A549 (cell line): Measurements from ENCODE around the gene RNPS1. TPM values are rescaled to one million over a fixed set of nuclear protein-coding genes. Genes with fewer than 3 reads are reported as not detected.

Experiments used
- ATAC-seq, 2 experiments: fragments of 200-7000 bp in 1 of 2; fragments of >200 bp in 1 of 2; cut with Nextera tagmentation in 1 of 2; cut with Tn5 transposase in 1 of 2; 3 replicates each; pipeline versions ENCODE4 v1.8.0 to v1.9.1; 2018 to 2020; ENCODE audit warnings: mild to moderate bottlenecking in 1 of 2, moderate library complexity in 1 of 2
- CTCF ChIA-PET: fragments of 300-600 bp; sonication (Branson Sonifier 250); formaldehyde crosslinking; extraction: SDS; loops from one replicate; lab custom pipeline; 2021; ENCODE audit warnings: antibody characterized with exemption, inconsistent platforms; lab: Yijun Ruan, JAX
- POLR2A ChIA-PET: fragments of 350-600 bp; formaldehyde crosslinking; extraction: SDS; loops from one replicate; lab custom pipeline; 2021; ENCODE audit warnings: antibody characterized with exemption, inconsistent platforms; lab: Yijun Ruan, JAX
- DNase-seq, 2 experiments: peaks; one replicate each; pipeline versions ENCODE4 v3.0.0 to v3.0.0-alpha.2; 2011 to 2016; ENCODE audit warnings: low read depth in 1 of 2, low spot score in 1 of 2
- FAIRE-seq: peaks from 2 replicates; lab custom pipeline; 2011; peaks lifted over from hg19 to GRCh38; lab: Jason Lieb, UNC
- H3K27ac ChIP-seq, 2 experiments: fragments of >200 bp; sonication (Bioruptor Twin); formaldehyde crosslinking; 3 replicates each; pipeline ENCODE4 v1.5.1; 2016 to 2017
- H3K4me1 ChIP-seq: fragments of >200 bp; sonication (Bioruptor Twin); formaldehyde crosslinking; 3 replicates; pipeline ENCODE4 v1.6.1; 2016
- H3K4me2 ChIP-seq: fragments of >200 bp; sonication (Bioruptor Twin); formaldehyde crosslinking; 3 replicates; pipeline ENCODE4 v1.6.1; 2016
- H3K4me3 ChIP-seq: fragments of >200 bp; sonication (Bioruptor Twin); formaldehyde crosslinking; 3 replicates; pipeline ENCODE4 v1.5.1; 2016
- H3K9me3 ChIP-seq: fragments of >200 bp; sonication (Bioruptor Twin); formaldehyde crosslinking; 3 replicates; pipeline ENCODE4 v1.6.1; 2016
- CBX2 ChIP-seq: fragments of 200-600 bp; sonication (generic); IDR thresholded peaks from 2 replicates; pipeline ENCODE4 v1.6.1; 2016; ENCODE audit warnings: low read depth, mild to moderate bottlenecking, borderline replicate concordance
- CEBPB ChIP-seq, 2 experiments: fragments of >200 bp in 1 of 2; sonication (Bioruptor Twin) in 1 of 2; formaldehyde crosslinking in 1 of 2; IDR thresholded peaks; 2 replicates each; pipeline ENCODE4 v1.6.1; 2012 to 2016
- EHF ChIP-seq: fragments of 250-450 bp; sonication (Bioruptor Pico); IDR thresholded peaks from 2 replicates; pipeline ENCODE4 v1.5.0; 2020; ENCODE audit warnings: mild to moderate bottlenecking
- EHMT2 ChIP-seq: fragments of 200-600 bp; sonication (generic); IDR thresholded peaks from 2 replicates; pipeline ENCODE4 v1.6.1; 2016; ENCODE audit warnings: antibody characterized with exemption, low read depth, mild to moderate bottlenecking, moderate library complexity
- EP300 ChIP-seq, 2 experiments: fragments of >200 bp; sonication (Bioruptor Twin); formaldehyde crosslinking; IDR thresholded peaks; 2 replicates in 1 of 2; 3 replicates in 1 of 2; pipeline ENCODE4 v1.6.1; 2016 to 2017
- ESRRA ChIP-seq: fragments of 150-350 bp; IDR thresholded peaks from 2 replicates; pipeline ENCODE4 v1.6.1; 2014; ENCODE audit warnings: mild to moderate bottlenecking, low read length, borderline replicate concordance
- FOSB ChIP-seq: fragments of 250-450 bp; sonication (Bioruptor Pico); IDR thresholded peaks from 2 replicates; pipeline ENCODE4 v1.5.0; 2020; ENCODE audit warnings: mild to moderate bottlenecking, moderate library complexity
- FOSL2 ChIP-seq, 2 experiments: fragments of 450-650 bp in 1 of 2; fragments of >200 bp in 1 of 2; sonication (Bioruptor Twin) in 1 of 2; formaldehyde crosslinking; IDR thresholded peaks; 2 replicates each; pipeline versions ENCODE4 v1.5.0 to v1.6.1; 2016 to 2020; ENCODE audit warnings: mild to moderate bottlenecking in 1 of 2, moderate library complexity in 1 of 2
- FOXS1 ChIP-seq: fragments of 250-450 bp; sonication (Bioruptor Pico); IDR thresholded peaks from 2 replicates; pipeline ENCODE4 v1.5.0; 2020; ENCODE audit warnings: mild to moderate bottlenecking, moderate library complexity
- HDAC2 ChIP-seq: fragments of 200-600 bp; sonication (generic); IDR thresholded peaks from 2 replicates; pipeline ENCODE4 v1.6.1; 2016
- HOXB13 ChIP-seq: fragments of 250-450 bp; sonication (Bioruptor Pico); IDR thresholded peaks from 2 replicates; pipeline ENCODE4 v1.5.0; 2020; ENCODE audit warnings: low read depth, mild to moderate bottlenecking, moderate library complexity
- HOXB5 ChIP-seq: fragments of 250-450 bp; sonication (Bioruptor Pico); IDR thresholded peaks from 2 replicates; pipeline ENCODE4 v1.5.0; 2020; ENCODE audit warnings: mild to moderate bottlenecking, moderate library complexity
- JUN ChIP-seq, 2 experiments: fragments of >200 bp; sonication (Bioruptor Twin); formaldehyde crosslinking; IDR thresholded peaks; 2 replicates in 1 of 2; 3 replicates in 1 of 2; pipeline ENCODE4 v1.6.1; 2016 to 2017
- KDM1A ChIP-seq: fragments of 200-600 bp; sonication (generic); IDR thresholded peaks from 2 replicates; pipeline ENCODE4 v1.6.1; 2016; ENCODE audit warnings: low read depth, mild to moderate bottlenecking
- MAFK ChIP-seq: fragments of 450-650 bp; IDR thresholded peaks from 2 replicates; pipeline ENCODE4 v1.6.1; 2014; ENCODE audit not compliant: partially characterized antibody
- MAZ ChIP-seq: fragments of 150-350 bp; IDR thresholded peaks from 2 replicates; pipeline ENCODE4 v1.6.1; 2014; ENCODE audit warnings: antibody characterized with exemption, low read depth, low read length, borderline replicate concordance
- NFE2L2 ChIP-seq: fragments of 150-350 bp; conservative IDR thresholded peaks from 2 replicates; pipeline ENCODE4 v1.6.1; 2014; ENCODE audit warnings: low read length
- NR3C1 ChIP-seq: fragments of >200 bp; sonication (Bioruptor Twin); formaldehyde crosslinking; IDR thresholded peaks from 3 replicates; pipeline ENCODE4 v1.6.1; 2017
- PHF8 ChIP-seq: fragments of 200-600 bp; sonication (generic); IDR thresholded peaks from 2 replicates; pipeline ENCODE4 v1.6.1; 2016; ENCODE audit warnings: low read depth, mild to moderate bottlenecking, antibody characterized with exemption, moderate library complexity, borderline replicate concordance
- POLR2A ChIP-seq: IDR thresholded peaks from 2 replicates; pipeline ENCODE4 v1.6.1; 2012; ENCODE audit warnings: mild to moderate bottlenecking, low read length
- RARB ChIP-seq: fragments of 250-450 bp; sonication (Bioruptor Pico); IDR thresholded peaks from 2 replicates; pipeline ENCODE4 v1.8.0; 2021; ENCODE audit warnings: mild to moderate bottlenecking, moderate library complexity
- RCOR1 ChIP-seq: fragments of 150-350 bp; IDR thresholded peaks from 2 replicates; pipeline ENCODE4 v1.6.1; 2014; ENCODE audit warnings: antibody characterized with exemption, low read length, low read depth
- REST ChIP-seq: fragments of 200-600 bp; sonication (generic); IDR thresholded peaks from 2 replicates; pipeline ENCODE4 v1.6.1; 2016; ENCODE audit warnings: antibody characterized with exemption, mild to moderate bottlenecking, moderate library complexity
- SREBF2 ChIP-seq: fragments of 450-650 bp; IDR thresholded peaks from 2 replicates; pipeline ENCODE4 v1.6.1; 2014; ENCODE audit warnings: mild to moderate bottlenecking, moderate library complexity
- TP53 ChIP-seq: fragments of 250-450 bp; sonication (Bioruptor Pico); IDR thresholded peaks from 2 replicates; pipeline ENCODE4 v1.5.0; 2021; ENCODE audit warnings: mild to moderate bottlenecking, moderate library complexity
- USF2 ChIP-seq: fragments of 450-650 bp; IDR thresholded peaks from 2 replicates; pipeline ENCODE4 v1.6.1; 2014; ENCODE audit warnings: antibody characterized with exemption
- ZC3H11A ChIP-seq: fragments of 450-650 bp; IDR thresholded peaks from 2 replicates; pipeline ENCODE4 v1.6.1; 2014; ENCODE audit warnings: antibody characterized with exemption, mild to moderate bottlenecking
- WGBS: methylation state at CpG from one replicate; pipeline ENCODE4 v1.1.6; 2017; ENCODE audit errors: missing lambda C conversion rate; 5-methylcytosine and 5-hydroxymethylcytosine counted together
- polyA minus RNA-seq: library from RNA; depleted of rRNA, polyadenylated mRNA; stranded (reverse); fragments of >200 nt; gene quantifications from 2 replicates; pipeline ENCODE4 v1.2.3, GENCODE V29; 2011; rRNA and poly(A)+ RNA removed
- polyA plus RNA-seq, 4 experiments: library from polyadenylated mRNA; depleted of rRNA in 3 of 4; stranded (reverse); fragments of >200 nt; fragmentation: RNase III in 1 of 4; extraction: RNeasy Plus Mini Kit Qiagen cat#74134 plus additional on column Dnase treatment in 1 of 4; gene quantifications; 2 replicates in 3 of 4; 3 replicates in 1 of 4; pipeline ENCODE4 v1.2.3, GENCODE V29; 2011 to 2017
- TF ChIP-seq, protein P1 (sequence below): fragments of >200 bp; sonication (Bioruptor Twin); formaldehyde crosslinking; IDR thresholded peaks from 3 replicates; pipeline ENCODE4 v1.5.1; 2016
- TF ChIP-seq, protein P2 (sequence below): fragments of 250-450 bp; sonication (Bioruptor Pico); IDR thresholded peaks from 2 replicates; pipeline ENCODE4 v1.5.0; 2021; ENCODE audit warnings: mild to moderate bottlenecking, moderate library complexity, borderline replicate concordance

Gene RNPS1, protein sequence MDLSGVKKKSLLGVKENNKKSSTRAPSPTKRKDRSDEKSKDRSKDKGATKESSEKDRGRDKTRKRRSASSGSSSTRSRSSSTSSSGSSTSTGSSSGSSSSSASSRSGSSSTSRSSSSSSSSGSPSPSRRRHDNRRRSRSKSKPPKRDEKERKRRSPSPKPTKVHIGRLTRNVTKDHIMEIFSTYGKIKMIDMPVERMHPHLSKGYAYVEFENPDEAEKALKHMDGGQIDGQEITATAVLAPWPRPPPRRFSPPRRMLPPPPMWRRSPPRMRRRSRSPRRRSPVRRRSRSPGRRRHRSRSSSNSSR
- 163 and 183 TPM in 2 replicates for polyA plus RNA-seq (2011; rRNA removed)
- polyA plus RNA-seq (2012; cell fraction: cytosol; rRNA removed): 367 and 387 TPM in 2 replicates
- 367 and 375 TPM in 2 replicates for polyA plus RNA-seq (2012; cell fraction: nucleus; rRNA removed)
- polyA plus RNA-seq (2017; fragmentation: RNase III; extraction: RNeasy Plus Mini Kit Qiagen cat#74134 plus additional on column Dnase treatment): 197 to 206 TPM (median 200 TPM) in 3 replicates
- 167 and 168 TPM in 2 replicates for polyA minus RNA-seq

DNA sequence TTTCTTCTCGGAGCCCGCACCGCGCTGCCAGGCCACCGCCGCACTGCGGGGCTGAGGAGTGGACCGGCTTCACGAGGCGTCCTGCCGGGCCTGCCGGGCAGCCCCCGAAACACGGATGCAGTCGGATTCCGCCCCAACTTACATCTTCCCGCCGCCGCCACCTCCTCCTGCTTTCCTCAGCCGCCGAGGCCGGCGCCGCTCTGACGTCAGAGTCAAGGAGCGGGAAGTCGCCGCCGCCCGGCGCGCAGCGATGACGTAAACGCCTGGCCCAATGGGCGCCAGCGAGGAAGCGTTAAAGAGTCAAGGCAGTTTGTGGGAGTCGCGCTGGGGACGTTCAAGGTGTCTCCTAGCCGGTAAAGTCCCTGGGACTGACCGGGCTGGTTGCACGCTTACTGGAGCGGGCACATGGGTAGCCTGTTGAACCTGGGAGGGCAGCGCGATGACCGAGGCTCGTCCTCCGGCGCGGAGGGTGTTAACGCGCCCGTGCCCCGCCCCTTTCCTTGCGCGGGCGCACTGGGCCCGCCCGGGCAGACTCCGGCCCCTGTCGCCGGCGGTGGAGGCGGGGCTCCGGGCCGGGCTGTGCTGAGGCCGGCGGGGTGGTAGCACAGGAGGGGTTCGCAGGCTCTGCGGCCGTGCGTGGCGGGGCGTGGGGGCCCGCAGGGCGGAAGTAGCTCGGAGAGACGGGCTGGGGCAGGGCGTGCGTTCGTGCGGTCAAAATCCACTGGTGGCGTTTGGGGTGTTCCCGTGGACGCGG is at the start of gene RNPS1:
TSS of gene RNPS1 (minus strand) at position 214 of the 754 bp plus-strand sequence. CDS start 3,483 bp downstream, outside the sequence.
- H3K4me2 ChIP-seq: peak within 1 kb of the TSS; percentile 99
- FAIRE-seq (no peak), DNase-seq (peak; percentile 97 to 98), ATAC-seq (peak; percentile 85 to 94)
- peak within 1 kb of the TSS; percentile 98 for H3K27ac ChIP-seq
- POLR2A ChIA-PET: interaction anchor here (0.7 to 2.0 kb wide), 3 partner anchors 16 to 205 kb away, joined by 3 to 12 read pairs (median 4); partner anchors contain the start of gene ECI1
- peaks cover 23% of the 10 kb centered on the region; the same call in 2 of the 3 replicates for H3K4me1 ChIP-seq
- CTCF ChIA-PET: interaction anchor here (1.1 kb wide), 1 partner anchor 16 kb away, joined by 3 read pairs; no protein-coding TSS in a partner anchor
- 1% methylated on average over 37 of the region's 88 CpGs for WGBS
- peak within 1 kb of the TSS; percentile 89 for H3K4me3 ChIP-seq
- H3K9me3 ChIP-seq: no peaks in the 10 kb centered on the region
- no peak for TF ChIP-seq TP53 (CRISPR knock-in tag)
- TF ChIP-seq FOXS1 (CRISPR knock-in tag): no peak
- no peak for TF ChIP-seq RCOR1
- TF ChIP-seq RARB (CRISPR knock-in tag): no peak
- no peak for TF ChIP-seq NFE2L2
- TF ChIP-seq EHMT2: no peak
- TF ChIP-seq FOSL2 (IDR thresholded peaks at IDR 0.05): no peak
- peak; percentile 78 for TF ChIP-seq FOSL2 (CRISPR knock-in tag; IDR thresholded peaks at IDR 0.05)
- TF ChIP-seq EHF (CRISPR knock-in tag): no peak
- no peak; the same call in 1 of the 2 replicates for TF ChIP-seq HOXB5
- TF ChIP-seq, protein P1, sequence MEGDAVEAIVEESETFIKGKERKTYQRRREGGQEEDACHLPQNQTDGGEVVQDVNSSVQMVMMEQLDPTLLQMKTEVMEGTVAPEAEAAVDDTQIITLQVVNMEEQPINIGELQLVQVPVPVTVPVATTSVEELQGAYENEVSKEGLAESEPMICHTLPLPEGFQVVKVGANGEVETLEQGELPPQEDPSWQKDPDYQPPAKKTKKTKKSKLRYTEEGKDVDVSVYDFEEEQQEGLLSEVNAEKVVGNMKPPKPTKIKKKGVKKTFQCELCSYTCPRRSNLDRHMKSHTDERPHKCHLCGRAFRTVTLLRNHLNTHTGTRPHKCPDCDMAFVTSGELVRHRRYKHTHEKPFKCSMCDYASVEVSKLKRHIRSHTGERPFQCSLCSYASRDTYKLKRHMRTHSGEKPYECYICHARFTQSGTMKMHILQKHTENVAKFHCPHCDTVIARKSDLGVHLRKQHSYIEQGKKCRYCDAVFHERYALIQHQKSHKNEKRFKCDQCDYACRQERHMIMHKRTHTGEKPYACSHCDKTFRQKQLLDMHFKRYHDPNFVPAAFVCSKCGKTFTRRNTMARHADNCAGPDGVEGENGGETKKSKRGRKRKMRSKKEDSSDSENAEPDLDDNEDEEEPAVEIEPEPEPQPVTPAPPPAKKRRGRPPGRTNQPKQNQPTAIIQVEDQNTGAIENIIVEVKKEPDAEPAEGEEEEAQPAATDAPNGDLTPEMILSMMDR: no peak
- TF ChIP-seq, protein P2, sequence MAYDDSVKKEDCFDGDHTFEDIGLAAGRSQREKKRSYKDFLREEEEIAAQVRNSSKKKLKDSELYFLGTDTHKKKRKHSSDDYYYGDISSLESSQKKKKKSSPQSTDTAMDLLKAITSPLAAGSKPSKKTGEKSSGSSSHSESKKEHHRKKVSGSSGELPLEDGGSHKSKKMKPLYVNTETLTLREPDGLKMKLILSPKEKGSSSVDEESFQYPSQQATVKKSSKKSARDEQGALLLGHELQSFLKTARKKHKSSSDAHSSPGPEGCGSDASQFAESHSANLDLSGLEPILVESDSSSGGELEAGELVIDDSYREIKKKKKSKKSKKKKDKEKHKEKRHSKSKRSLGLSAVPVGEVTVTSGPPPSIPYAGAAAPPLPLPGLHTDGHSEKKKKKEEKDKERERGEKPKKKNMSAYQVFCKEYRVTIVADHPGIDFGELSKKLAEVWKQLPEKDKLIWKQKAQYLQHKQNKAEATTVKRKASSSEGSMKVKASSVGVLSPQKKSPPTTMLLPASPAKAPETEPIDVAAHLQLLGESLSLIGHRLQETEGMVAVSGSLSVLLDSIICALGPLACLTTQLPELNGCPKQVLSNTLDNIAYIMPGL: no peak
- no peak for TF ChIP-seq CBX2
- TF ChIP-seq USF2: no peak
- no peak for TF ChIP-seq EP300 (IDR thresholded peaks at IDR 0.05)
- TF ChIP-seq MAFK: no peak
- TF ChIP-seq PHF8: peak; percentile 97
- peak; percentile 91 to 99 for TF ChIP-seq JUN (IDR thresholded peaks at IDR 0.05)
- TF ChIP-seq MAZ: peak; percentile 61; the same call in 1 of the 2 replicates
- TF ChIP-seq POLR2A: peak; percentile 66
- no peak for TF ChIP-seq SREBF2
- TF ChIP-seq FOSB (CRISPR knock-in tag): no peak
- TF ChIP-seq HDAC2: no peak
- peak in 1 of 2 experiments; percentile 52; a peak in 1 of 4 replicates for TF ChIP-seq CEBPB (IDR thresholded peaks at IDR 0.05)
- peak; percentile 49 for TF ChIP-seq REST
- TF ChIP-seq HOXB13: no peak
- no peak for TF ChIP-seq ESRRA
- TF ChIP-seq NR3C1: no peak
- no peak for TF ChIP-seq ZC3H11A
- no peak for TF ChIP-seq KDM1A
